AG08395 (cell line): ENCODE results near the gene ABTB2.
"Not testable (repeated sequence)": the region's sequence is repeated elsewhere in the genome, so short reads cannot be mapped to it uniquely, and the experiment has no call there.

Experiments
- DNase-seq: peaks from one replicate; pipeline ENCODE4 v3.0.0; 2012; ENCODE audit warnings: mixed read lengths, low spot score

Gene ABTB2

GRCh38 chr11:34238533-34238932 is 119.3 kb downstream of the ABTB2 start:
- no peak for DNase-seq

GRCh38 chr11:34236572-34236971 is 121.2 kb downstream of the ABTB2 start:
- no peak for DNase-seq

- DNase-seq: no peak
These were observed 122.2 kb downstream of the ABTB2 start for GRCh38 chr11:34235591-34236071.

GRCh38 chr11:34235189-34235588 is 122.6 kb downstream of the ABTB2 start:
- no peak for DNase-seq

GRCh38 chr11:34234086-34234740 is 123.6 kb downstream of the ABTB2 start:
- DNase-seq: no peak

GRCh38 chr11:34233215-34233614 is 124.6 kb downstream of the ABTB2 start:
- DNase-seq: no peak

- no peak for DNase-seq
These were observed 125.0 kb downstream of the ABTB2 start for GRCh38 chr11:34232807-34233206.

GRCh38 chr11:34226210-34226609 is 131.6 kb downstream of the ABTB2 start:
- DNase-seq: no peak

- DNase-seq: no peak
These were observed 132.7 kb downstream of the ABTB2 start for GRCh38 chr11:34225091-34225490.

GRCh38 chr11:34224434-34224966 is 133.3 kb downstream of the ABTB2 start:
- DNase-seq: no peak

GRCh38 chr11:34223907-34224306 is 133.9 kb downstream of the ABTB2 start:
- no peak for DNase-seq

- peak; percentile 97 for DNase-seq
These were observed 134.6 kb downstream of the ABTB2 start for GRCh38 chr11:34223021-34223813.

- no peak for DNase-seq
These were observed 135.8 kb downstream of the ABTB2 start for GRCh38 chr11:34222030-34222429.

GRCh38 chr11:34219941-34220370 is 137.9 kb downstream of the ABTB2 start:
- no peak for DNase-seq

GRCh38 chr11:34219279-34219678 is 138.5 kb downstream of the ABTB2 start:
- DNase-seq: no peak

- not testable (repeated sequence) for DNase-seq
These were observed 139.1 kb downstream of the ABTB2 start for GRCh38 chr11:34218756-34219155.

- DNase-seq: no peak
These were observed 139.7 kb downstream of the ABTB2 start for GRCh38 chr11:34218067-34218466.

GRCh38 chr11:34216706-34217105 is 141.1 kb downstream of the ABTB2 start:
- no peak for DNase-seq

- no peak for DNase-seq
These were observed 141.9 kb downstream of the ABTB2 start for GRCh38 chr11:34215806-34216453.

- DNase-seq: peak; percentile 55
These were observed 142.6 kb downstream of the ABTB2 start for GRCh38 chr11:34214961-34215805.

GRCh38 chr11:34213366-34213765 is 144.4 kb downstream of the ABTB2 start:
- DNase-seq: no peak

- DNase-seq: no peak
These were observed 145.2 kb downstream of the ABTB2 start for GRCh38 chr11:34212566-34212965.
